Thyroid gland (tissue), 4 donors: ENCODE data around the gene ABHD1. TPM values are rescaled to one million over a fixed set of nuclear protein-coding genes. Genes with fewer than 3 reads are reported as not detected.
A peak's percentile ranks its signal among the peaks of the same experiment; 100 is the strongest.

Experiments used
- DNase-seq, 2 donors: peaks; one replicate each; pipeline ENCODE4 v3.0.0-alpha.2; 2019
- H3K27ac ChIP-seq, 3 donors: fragments of 200-600 bp; sonication (generic); 1 replicate in 2 of 3; 2 replicates in 1 of 3; pipeline ENCODE4 v1.5.1; 2016 to 2019; ENCODE audit warnings: mild to moderate bottlenecking in 1 of 3, moderate library complexity in 1 of 3
- H3K27me3 ChIP-seq: fragments of 200-600 bp; sonication (generic); one replicate; pipeline ENCODE4 v1.5.1; 2019
- H3K36me3 ChIP-seq, 2 donors: fragments of 200-600 bp; sonication (generic); one replicate each; pipeline ENCODE4 v1.5.1; 2016 to 2019
- H3K4me1 ChIP-seq, 2 donors: fragments of 200-600 bp; sonication (generic); one replicate each; pipeline ENCODE4 v1.5.1; 2017 to 2019
- H3K4me3 ChIP-seq, 3 donors: fragments of 200-600 bp; sonication (generic); replicated peaks in 1 of 3; 1 replicate in 2 of 3; 2 replicates in 1 of 3; pipeline ENCODE4 v1.5.1; 2016; ENCODE audit warnings: mild to moderate bottlenecking in 1 of 3
- H3K9me3 ChIP-seq: fragments of 200-600 bp; sonication (generic); one replicate; pipeline ENCODE4 v1.5.1; 2017
- POLR2A ChIP-seq, 2 donors: fragments of 450-650 bp; IDR thresholded peaks; one replicate each; pipeline ENCODE4 v1.6.1; 2017; ENCODE audit warnings: antibody characterized with exemption in 2 of 2, mild to moderate bottlenecking in 2 of 2, moderate library complexity in 1 of 2
- WGBS, 2 donors: methylation state at CpG; one replicate each; pipeline ENCODE4 v1.1.5; 2017; 5-methylcytosine and 5-hydroxymethylcytosine counted together
- intact Hi-C: fragments of 100-400 bp; cut with DNase I; formaldehyde crosslinking; loops from one replicate; pipeline ENCODE4 v1.15.1; 2023
- total RNA-seq, 4 donors: library from RNA; depleted of rRNA; stranded (reverse); fragments of >200 nt; gene quantifications; one replicate each; pipeline ENCODE4 v1.2.3, GENCODE V29; 2016
- TF ChIP-seq, protein P1 (sequence below), 6 experiments: fragments of 200-600 bp in 3 of 6; fragments of 450-650 bp in 3 of 6; sonication (generic) in 3 of 6; IDR thresholded peaks; one replicate each; pipeline ENCODE4 v1.5.1; 2016 to 2019; ENCODE audit warnings: antibody characterized with exemption in 6 of 6, mild to moderate bottlenecking in 2 of 6, inconsistent platforms in 1 of 6, moderate library complexity in 1 of 6

The ABHD1 gene
- total RNA-seq, 4 donors from 2014 or later = 0.44 to 1.1 (median 0.76) TPM

DNA sequence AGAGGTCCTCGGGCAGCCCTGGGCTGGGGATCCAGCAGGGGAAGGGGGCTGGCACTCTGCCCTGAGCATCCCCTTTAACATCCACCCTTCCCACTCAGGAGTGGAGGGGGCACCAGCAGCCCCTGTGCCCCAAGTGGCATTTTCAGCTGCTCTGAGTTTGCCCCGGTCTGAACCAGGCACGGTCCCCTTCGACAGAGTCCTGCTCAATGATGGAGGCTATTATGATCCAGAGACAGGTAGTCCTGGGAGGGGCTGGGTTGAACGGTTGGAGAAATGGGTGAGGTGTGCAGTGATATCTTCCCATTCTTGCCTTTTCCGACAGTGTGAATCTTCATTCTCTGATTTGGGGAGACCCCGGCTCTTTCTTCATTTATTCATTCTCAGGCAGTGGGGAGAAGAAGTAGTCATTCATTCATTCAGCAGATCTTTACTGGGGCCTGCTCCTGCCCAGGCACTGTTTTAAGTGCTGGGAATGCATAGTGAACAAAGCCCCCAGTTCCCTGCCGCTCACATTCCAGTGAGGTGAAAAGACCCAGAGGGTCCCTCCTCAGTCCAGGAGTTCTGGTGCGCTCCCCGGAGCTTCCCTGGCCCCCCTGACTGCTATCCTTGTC lies 38.4 kb upstream of the ABHD1 start:
- intact Hi-C loops = loop anchor here (5.0 kb wide), 1 partner anchor 123 kb away; no protein-coding TSS in a partner anchor

DNA sequence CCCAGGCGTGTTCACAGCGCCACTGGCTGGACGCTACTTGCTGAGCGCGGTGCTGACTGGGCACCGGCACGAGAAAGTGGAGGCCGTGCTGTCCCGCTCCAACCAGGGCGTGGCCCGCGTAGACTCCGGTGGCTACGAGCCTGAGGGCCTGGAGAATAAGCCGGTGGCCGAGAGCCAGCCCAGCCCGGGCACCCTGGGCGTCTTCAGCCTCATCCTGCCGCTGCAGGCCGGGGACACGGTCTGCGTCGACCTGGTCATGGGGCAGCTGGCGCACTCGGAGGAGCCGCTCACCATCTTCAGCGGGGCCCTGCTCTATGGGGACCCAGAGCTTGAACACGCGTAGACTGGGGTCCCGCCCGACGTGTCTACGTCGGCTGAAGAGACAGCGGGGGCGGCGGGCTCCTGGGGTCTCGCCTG lies 37.9 kb upstream of the ABHD1 start:
- H3K4me1 ChIP-seq = peaks cover 24 to 29% of the 10 kb centered on the region in 2 donors
- H3K4me3 ChIP-seq = peak overlapping the region; percentile 37 to 68 (median 63)
- peak overlapping the region in 2 of 3 donors; percentile 77 to 89 for H3K27ac ChIP-seq
- TF ChIP-seq, protein P1, sequence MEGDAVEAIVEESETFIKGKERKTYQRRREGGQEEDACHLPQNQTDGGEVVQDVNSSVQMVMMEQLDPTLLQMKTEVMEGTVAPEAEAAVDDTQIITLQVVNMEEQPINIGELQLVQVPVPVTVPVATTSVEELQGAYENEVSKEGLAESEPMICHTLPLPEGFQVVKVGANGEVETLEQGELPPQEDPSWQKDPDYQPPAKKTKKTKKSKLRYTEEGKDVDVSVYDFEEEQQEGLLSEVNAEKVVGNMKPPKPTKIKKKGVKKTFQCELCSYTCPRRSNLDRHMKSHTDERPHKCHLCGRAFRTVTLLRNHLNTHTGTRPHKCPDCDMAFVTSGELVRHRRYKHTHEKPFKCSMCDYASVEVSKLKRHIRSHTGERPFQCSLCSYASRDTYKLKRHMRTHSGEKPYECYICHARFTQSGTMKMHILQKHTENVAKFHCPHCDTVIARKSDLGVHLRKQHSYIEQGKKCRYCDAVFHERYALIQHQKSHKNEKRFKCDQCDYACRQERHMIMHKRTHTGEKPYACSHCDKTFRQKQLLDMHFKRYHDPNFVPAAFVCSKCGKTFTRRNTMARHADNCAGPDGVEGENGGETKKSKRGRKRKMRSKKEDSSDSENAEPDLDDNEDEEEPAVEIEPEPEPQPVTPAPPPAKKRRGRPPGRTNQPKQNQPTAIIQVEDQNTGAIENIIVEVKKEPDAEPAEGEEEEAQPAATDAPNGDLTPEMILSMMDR (IDR thresholded peaks at IDR 0.05) = peak in 2 of 6 experiments; percentile 29 to 47
- peak in 1 of 2 donors; percentile 15 for TF ChIP-seq POLR2A (IDR thresholded peaks at IDR 0.05)
- 0% methylated on average over 1 to 5 of the region's 38 CpGs for WGBS, 2 donors
- DNase-seq = peak; percentile 73 to 74
- no peaks in the 10 kb centered on the region for H3K36me3 ChIP-seq
- intact Hi-C loops = loop anchor here (5.0 kb wide), 1 partner anchor 123 kb away; no protein-coding TSS in a partner anchor
- no peaks in the 10 kb centered on the region for H3K27me3 ChIP-seq
- no peaks in the 10 kb centered on the region for H3K9me3 ChIP-seq

More for the DNA sequence above, 38.4 kb upstream of the ABHD1 start:
- Histone ChIP-seq H3K4me3 (peak overlapping the region in 2 of 3 donors; percentile 37 to 68), H3K27me3 (no peaks in the 10 kb centered on the region), H3K36me3 (no peaks in the 10 kb centered on the region), H3K4me1 (peaks cover 24 to 30% of the 10 kb centered on the region in 2 donors), H3K9me3 (no peaks in the 10 kb centered on the region), H3K27ac (peak overlapping the region in 1 of 3 donors; percentile 89)
- WGBS, 2 donors = 59% methylated on average over 9 to 10 of the region's 10 CpGs
- TF ChIP-seq, protein P1 (IDR thresholded peaks at IDR 0.05) = peak in 1 of 6 experiments; percentile 10
- TF ChIP-seq POLR2A (IDR thresholded peaks at IDR 0.05) = no peak
- DNase-seq = no peak

DNA sequence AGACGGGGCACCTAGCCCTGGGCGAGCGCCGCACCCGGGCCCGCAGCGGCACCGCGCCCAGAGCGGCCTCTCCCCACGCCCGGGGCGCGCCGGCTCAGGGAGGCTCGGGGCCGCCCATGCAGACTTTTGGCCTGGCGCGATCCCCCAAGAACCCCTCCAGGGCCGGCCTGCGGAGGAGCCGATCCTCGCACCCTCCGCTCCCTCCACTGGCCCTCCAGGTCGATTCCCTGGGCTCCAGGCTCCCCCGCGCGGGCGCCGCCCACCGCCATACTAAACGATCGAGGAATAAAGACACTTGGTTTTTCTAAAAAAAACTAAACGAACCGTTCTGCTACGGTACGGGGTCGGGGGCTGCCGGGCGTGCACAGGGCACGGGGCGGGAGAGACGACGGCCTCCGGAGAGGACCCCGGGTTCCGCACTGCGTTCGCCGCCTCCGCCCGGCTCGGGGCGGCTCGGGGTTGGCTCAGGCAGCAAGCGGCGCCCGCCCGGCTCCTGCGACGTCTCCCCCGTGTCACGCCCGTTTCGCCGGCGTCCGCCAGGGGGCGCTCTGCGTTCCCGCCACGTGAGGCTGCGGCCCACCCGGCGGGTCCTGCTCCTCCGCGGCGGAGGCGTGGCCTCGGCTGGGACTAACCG lies 37.4 kb upstream of the ABHD1 start:
- intact Hi-C loops = loop anchor here (5.0 kb wide), 1 partner anchor 124 kb away; no protein-coding TSS in a partner anchor
- TF ChIP-seq, protein P1 (IDR thresholded peaks at IDR 0.05) = peak; percentile 39 to 99 (median 96)
- peak in 1 of 2 donors; percentile 62 for TF ChIP-seq POLR2A (IDR thresholded peaks at IDR 0.05)
- Histone ChIP-seq H3K4me1 (peaks cover 21 to 24% of the 10 kb centered on the region in 2 donors), H3K27ac (peak overlapping the region; percentile 77 to 89 (median 84)), H3K27me3 (no peaks in the 10 kb centered on the region), H3K9me3 (no peaks in the 10 kb centered on the region), H3K36me3 (no peaks in the 10 kb centered on the region), H3K4me3 (peak overlapping the region; percentile 37 to 68 (median 63))
- DNase-seq = peak; percentile 94 to 95
- WGBS, 2 donors = 0 to 4% methylated on average over 6 to 15 of the region's 81 CpGs

DNA sequence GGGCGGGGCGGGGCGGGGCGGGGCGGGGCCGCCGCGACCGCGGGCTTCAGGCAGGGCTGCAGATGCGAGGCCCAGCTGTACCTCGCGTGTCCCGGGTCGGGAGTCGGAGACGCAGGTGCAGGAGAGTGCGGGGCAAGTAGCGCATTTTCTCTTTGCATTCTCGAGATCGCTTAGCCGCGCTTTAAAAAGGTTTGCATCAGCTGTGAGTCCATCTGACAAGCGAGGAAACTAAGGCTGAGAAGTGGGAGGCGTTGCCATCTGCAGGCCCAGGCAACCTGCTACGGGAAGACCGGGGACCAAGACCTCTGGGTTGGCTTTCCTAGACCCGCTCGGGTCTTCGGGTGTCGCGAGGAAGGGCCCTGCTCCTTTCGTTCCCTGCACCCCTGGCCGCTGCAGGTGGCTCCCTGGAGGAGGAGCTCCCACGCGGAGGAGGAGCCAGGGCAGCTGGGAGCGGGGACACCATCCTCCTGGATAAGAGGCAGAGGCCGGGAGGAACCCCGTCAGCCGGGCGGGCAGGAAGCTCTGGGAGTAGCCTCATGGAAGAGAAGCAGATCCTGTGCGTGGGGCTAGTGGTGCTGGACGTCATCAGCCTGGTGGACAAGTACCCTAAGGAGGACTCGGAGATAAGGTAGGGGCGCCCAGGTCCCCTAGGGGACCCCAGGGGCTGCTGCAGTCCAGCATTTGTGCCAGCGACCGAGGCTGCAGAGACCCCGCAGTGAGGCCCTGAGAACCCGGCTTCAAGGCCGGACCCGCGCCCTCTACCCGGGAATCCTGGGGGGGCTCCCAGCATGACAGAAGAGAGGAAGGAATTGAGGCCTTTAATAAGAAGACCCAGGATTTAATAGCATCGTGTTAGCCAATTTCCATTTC lies 36.7 kb upstream of the ABHD1 start, which contains the start of gene KHK:
Gene KHK, plus strand, starts transcription at position 49 of the 870 bp plus-strand sequence. Its CDS starts 488 bp downstream, at position 537.
- DNase-seq = peak; percentile 36 to 52
- peaks cover 14 to 16% of the 10 kb centered on the region in 2 donors for H3K4me1 ChIP-seq
- H3K36me3 ChIP-seq = no peaks in the 10 kb centered on the region
- no peaks in the 10 kb centered on the region for H3K27me3 ChIP-seq
- intact Hi-C loops = loop anchor here (5.0 kb wide), 1 partner anchor 125 kb away; no protein-coding TSS in a partner anchor
- H3K4me3 ChIP-seq = peak within 1 kb of the TSS; percentile 37 to 68 (median 63)
- peak within 1 kb of the TSS; percentile 77 to 89 (median 84) for H3K27ac ChIP-seq
- WGBS, 2 donors = 20 to 30% methylated on average over 16 to 24 of the region's 54 CpGs
- no peaks in the 10 kb centered on the region for H3K9me3 ChIP-seq
- TF ChIP-seq POLR2A (IDR thresholded peaks at IDR 0.05) = no peak
- TF ChIP-seq, protein P1 (IDR thresholded peaks at IDR 0.05) = no peak
